Neural cell (in vitro differentiated cells): Measurements from ENCODE around the gene ACLY. TPM values are rescaled to one million over a fixed set of nuclear protein-coding genes. Genes with fewer than 3 reads are reported as not detected.
"Not testable (repeated sequence)": the region's sequence is repeated elsewhere in the genome, so short reads cannot be mapped to it uniquely, and the experiment has no call there.

Experiments
- H2AFZ ChIP-seq: fragments of 200-600, 300-800 bp; sonication (generic), shearing (Covaris generic); 2 replicates; pipeline ENCODE4 v1.6.0; 2014; ENCODE audit warnings: low read depth, mild to moderate bottlenecking, antibody characterized with exemption, low read length, moderate library complexity
- H3F3A ChIP-seq: fragments of 200-600 bp; shearing (Covaris generic); 2 replicates; pipeline ENCODE4 v1.6.1; 2016; ENCODE audit warnings: mild to moderate bottlenecking, moderate library complexity, mixed read lengths, antibody characterized with exemption, low read length; ENCODE audit not compliant: insufficient read depth, poor library complexity, severe bottlenecking
- H3K27ac ChIP-seq: fragments of 200-600, 300-800 bp; sonication (generic), shearing (Covaris generic); 2 replicates; pipeline ENCODE4 v1.5.1; 2014; ENCODE audit warnings: mild to moderate bottlenecking, low read length, moderate library complexity
- H3K27me3 ChIP-seq: fragments of 300-800, 200-600 bp; sonication (generic), shearing (Covaris generic); 2 replicates; pipeline ENCODE4 v1.6.0; 2014; ENCODE audit warnings: mild to moderate bottlenecking, low read depth, low read length, moderate library complexity; ENCODE audit not compliant: insufficient read depth
- H3K36me3 ChIP-seq: fragments of 300-800, 200-600 bp; sonication (generic), shearing (Covaris generic); 2 replicates; pipeline ENCODE4 v1.5.1; 2014; ENCODE audit warnings: mild to moderate bottlenecking, antibody characterized with exemption, low read length, moderate library complexity; ENCODE audit not compliant: insufficient read depth
- H3K4me2 ChIP-seq: fragments of 300-800, 200-600 bp; sonication (generic), shearing (Covaris generic); 2 replicates; pipeline ENCODE4 v1.6.0; 2014; ENCODE audit warnings: mild to moderate bottlenecking, low read length
- H3K4me3 ChIP-seq: fragments of 300-800, 200-600 bp; sonication (generic), shearing (Covaris generic); 2 replicates; pipeline ENCODE4 v1.5.1; 2014; ENCODE audit warnings: mild to moderate bottlenecking, low read length, moderate library complexity
- H3K79me2 ChIP-seq: fragments of 200-600 bp; shearing (Covaris generic); replicated peaks from 2 replicates; pipeline ENCODE4 v1.6.0; 2014; ENCODE audit warnings: mild to moderate bottlenecking, low read length, moderate library complexity; ENCODE audit not compliant: insufficient read depth
- H3K9ac ChIP-seq: fragments of 300-800, 200-600 bp; sonication (generic), shearing (Covaris generic); 2 replicates; pipeline ENCODE4 v1.6.1; 2016; ENCODE audit warnings: mild to moderate bottlenecking, low read length, mixed read lengths
- H3K9me2 ChIP-seq: fragments of 200-600 bp; shearing (Covaris generic); 2 replicates; pipeline ENCODE4 v1.6.1; 2016; ENCODE audit warnings: mild to moderate bottlenecking, low read length, mixed read lengths; ENCODE audit not compliant: insufficient read depth
- H3K9me3 ChIP-seq: fragments of 200-600, 300-800 bp; sonication (generic), shearing (Covaris generic); 2 replicates; pipeline ENCODE4 v1.6.1; 2016; ENCODE audit warnings: mild to moderate bottlenecking, mixed run types, low read length, moderate library complexity, mixed read lengths
- H4K20me1 ChIP-seq: fragments of 200-600 bp; shearing (Covaris generic); 2 replicates; pipeline ENCODE4 v1.6.1; 2016; ENCODE audit warnings: mild to moderate bottlenecking, mixed run types; ENCODE audit not compliant: insufficient read depth
- EP300 ChIP-seq: fragments of 450-650 bp; conservative IDR thresholded peaks from 2 replicates; pipeline ENCODE4 v1.6.1; 2014; ENCODE audit warnings: antibody characterized with exemption, mild to moderate bottlenecking, moderate library complexity; ENCODE audit not compliant: poor library complexity, severe bottlenecking
- EZH2 ChIP-seq: fragments of 200-600, 300-800 bp; shearing (Covaris generic), sonication (generic); IDR thresholded peaks from 2 replicates; pipeline ENCODE4 v1.6.1; 2014; ENCODE audit warnings: antibody characterized with exemption, low read length, borderline replicate concordance, mild to moderate bottlenecking; ENCODE audit not compliant: insufficient read depth, poor library complexity, severe bottlenecking
- MXI1 ChIP-seq: fragments of 450-650 bp; conservative IDR thresholded peaks from 2 replicates; pipeline ENCODE4 v1.6.1; 2014; ENCODE audit warnings: antibody characterized with exemption, mild to moderate bottlenecking; ENCODE audit not compliant: poor library complexity, severe bottlenecking
- POLR2AphosphoS5 ChIP-seq: IDR thresholded peaks from 2 replicates; pipeline ENCODE4 v1.6.1; 2012
- RAD21 ChIP-seq: fragments of 450-650 bp; conservative IDR thresholded peaks from 2 replicates; pipeline ENCODE4 v1.6.1; 2014; ENCODE audit warnings: antibody characterized with exemption, mild to moderate bottlenecking, moderate library complexity
- SMC3 ChIP-seq: fragments of 450-650 bp; conservative IDR thresholded peaks from 2 replicates; pipeline ENCODE4 v1.6.1; 2014; ENCODE audit warnings: antibody characterized with exemption, mild to moderate bottlenecking, moderate library complexity; ENCODE audit not compliant: poor library complexity
- TAF1 ChIP-seq: IDR thresholded peaks from 2 replicates; pipeline ENCODE4 v1.6.1; 2012; ENCODE audit warnings: low read depth
- polyA plus RNA-seq: library from polyadenylated mRNA; depleted of rRNA; stranded (reverse); fragments of >200 nt; gene quantifications from 2 replicates; pipeline ENCODE4 v1.2.3, GENCODE V29; 2014
- TF ChIP-seq, protein P1 (sequence below): fragments of 450-650 bp; IDR thresholded peaks from 2 replicates; pipeline ENCODE4 v1.5.1; 2014; ENCODE audit warnings: antibody characterized with exemption, mild to moderate bottlenecking, moderate library complexity; ENCODE audit not compliant: poor library complexity, severe bottlenecking

Gene ACLY
- polyA plus RNA-seq, 1 donor from 2014 or later, result 136 TPM

DNA sequence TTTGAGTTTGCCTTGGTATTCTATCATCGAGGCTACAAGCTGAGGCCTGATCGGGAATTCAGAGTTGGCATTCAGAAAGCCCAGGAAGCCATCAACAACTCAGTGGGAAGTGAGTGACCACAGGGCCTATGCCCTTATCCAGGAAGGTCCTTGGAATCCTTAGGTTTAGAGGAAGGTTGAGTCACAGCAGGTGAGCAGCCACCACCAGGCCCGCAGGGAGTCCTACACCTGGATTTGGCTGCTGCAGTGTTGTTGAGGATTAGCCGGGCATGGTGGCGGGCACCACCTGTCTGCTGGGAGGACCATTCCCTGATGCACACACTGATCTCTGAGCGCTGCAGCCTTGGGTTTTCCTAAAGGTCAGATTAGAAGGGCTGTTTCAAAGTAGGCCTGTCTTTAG, 16.9 kb upstream of the ACLY start:
- Histone ChIP-seq H3K9ac (no peak overlapping the region), H3K79me2 (peaks cover 8% of the 10 kb centered on the region), H2AFZ (no peak overlapping the region), H3K9me2 (no peaks in the 10 kb centered on the region), H3K27me3 (no peaks in the 10 kb centered on the region), H3K4me3 (no peak overlapping the region), H3K27ac (no peak overlapping the region), H4K20me1 (no peaks in the 10 kb centered on the region), H3K36me3 (peaks cover 5% of the 10 kb centered on the region), H3K9me3 (no peaks in the 10 kb centered on the region), H3K4me2 (no peak overlapping the region), H3F3A (no peaks in the 10 kb centered on the region)
- TF ChIP-seq EZH2 (no peak), POLR2AphosphoS5 (no peak), TAF1 (no peak), EP300 (no peak), MXI1 (no peak), RAD21 (no peak), SMC3 (no peak)
- TF ChIP-seq, protein P1, sequence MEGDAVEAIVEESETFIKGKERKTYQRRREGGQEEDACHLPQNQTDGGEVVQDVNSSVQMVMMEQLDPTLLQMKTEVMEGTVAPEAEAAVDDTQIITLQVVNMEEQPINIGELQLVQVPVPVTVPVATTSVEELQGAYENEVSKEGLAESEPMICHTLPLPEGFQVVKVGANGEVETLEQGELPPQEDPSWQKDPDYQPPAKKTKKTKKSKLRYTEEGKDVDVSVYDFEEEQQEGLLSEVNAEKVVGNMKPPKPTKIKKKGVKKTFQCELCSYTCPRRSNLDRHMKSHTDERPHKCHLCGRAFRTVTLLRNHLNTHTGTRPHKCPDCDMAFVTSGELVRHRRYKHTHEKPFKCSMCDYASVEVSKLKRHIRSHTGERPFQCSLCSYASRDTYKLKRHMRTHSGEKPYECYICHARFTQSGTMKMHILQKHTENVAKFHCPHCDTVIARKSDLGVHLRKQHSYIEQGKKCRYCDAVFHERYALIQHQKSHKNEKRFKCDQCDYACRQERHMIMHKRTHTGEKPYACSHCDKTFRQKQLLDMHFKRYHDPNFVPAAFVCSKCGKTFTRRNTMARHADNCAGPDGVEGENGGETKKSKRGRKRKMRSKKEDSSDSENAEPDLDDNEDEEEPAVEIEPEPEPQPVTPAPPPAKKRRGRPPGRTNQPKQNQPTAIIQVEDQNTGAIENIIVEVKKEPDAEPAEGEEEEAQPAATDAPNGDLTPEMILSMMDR, result no peak

DNA sequence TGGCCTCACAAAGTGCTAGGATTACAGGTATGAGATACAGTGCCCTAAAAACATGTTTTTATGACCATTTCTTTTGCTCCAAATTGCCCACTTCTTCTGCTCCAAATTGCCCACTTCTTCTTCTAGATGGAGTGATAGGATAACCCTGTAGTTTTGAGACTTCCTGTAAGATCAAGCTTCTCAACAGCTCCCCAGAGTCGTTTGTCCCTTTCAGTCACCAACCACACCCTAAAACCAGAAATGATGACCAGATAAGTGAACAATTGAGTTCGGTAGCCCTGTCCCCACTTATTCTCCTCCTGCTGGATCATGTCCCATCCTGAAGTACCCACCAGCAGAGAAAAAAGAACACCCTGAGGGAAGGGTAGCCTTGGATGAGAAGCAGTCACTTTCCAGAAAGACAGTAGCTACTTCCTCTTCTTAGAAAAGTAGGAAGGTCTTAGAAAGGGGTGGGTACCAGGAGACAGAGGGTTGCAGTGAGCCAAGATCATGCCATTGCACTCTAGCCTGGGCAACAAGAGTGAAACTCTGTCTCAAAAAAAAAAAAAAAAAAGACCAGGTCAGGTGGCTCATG, 14.2 kb upstream of the ACLY start:
- Histone ChIP-seq H2AFZ (no peak overlapping the region), H3K79me2 (peaks cover 8% of the 10 kb centered on the region), H3K27ac (no peak overlapping the region), H3K9me3 (no peaks in the 10 kb centered on the region), H3K4me3 (no peak overlapping the region), H3K4me2 (no peak overlapping the region), H3F3A (no peaks in the 10 kb centered on the region), H3K9me2 (no peaks in the 10 kb centered on the region), H3K36me3 (peaks cover 5% of the 10 kb centered on the region), H3K9ac (no peak overlapping the region), H4K20me1 (no peaks in the 10 kb centered on the region), H3K27me3 (no peaks in the 10 kb centered on the region)
- no peak for TF ChIP-seq RAD21
- no peak for TF ChIP-seq EP300
- TF ChIP-seq SMC3, result no peak

DNA sequence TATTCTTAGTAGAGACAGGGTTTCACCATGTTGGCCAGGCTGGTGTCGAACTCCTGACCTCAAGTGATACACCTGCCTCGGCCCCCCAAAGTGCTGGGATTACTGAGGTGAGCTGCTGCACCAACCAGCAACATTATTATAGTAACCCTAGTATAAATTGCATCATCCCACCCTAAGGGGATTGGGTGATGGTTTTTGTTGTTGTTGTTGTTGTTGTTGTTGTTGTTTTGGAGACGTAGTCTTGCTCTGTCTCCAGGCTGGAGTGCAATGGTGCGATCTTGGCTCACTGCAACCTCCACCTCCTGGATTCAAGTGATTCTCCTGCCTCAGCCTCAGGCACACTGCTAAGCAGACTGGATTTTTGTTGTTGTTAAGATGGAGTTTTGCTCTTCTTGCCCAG, 13.0 kb upstream of the ACLY start:
- H3K27me3 ChIP-seq, H2AFZ ChIP-seq, H3K9me2 ChIP-seq, H3F3A ChIP-seq, H3K9me3 ChIP-seq, H4K20me1 ChIP-seq, H3K27ac ChIP-seq, H3K4me2 ChIP-seq, H3K36me3 ChIP-seq, H3K79me2 ChIP-seq, H3K9ac ChIP-seq: not testable (repeated sequence)
- peak overlapping the region; percentile 69 for H3K4me3 ChIP-seq

DNA sequence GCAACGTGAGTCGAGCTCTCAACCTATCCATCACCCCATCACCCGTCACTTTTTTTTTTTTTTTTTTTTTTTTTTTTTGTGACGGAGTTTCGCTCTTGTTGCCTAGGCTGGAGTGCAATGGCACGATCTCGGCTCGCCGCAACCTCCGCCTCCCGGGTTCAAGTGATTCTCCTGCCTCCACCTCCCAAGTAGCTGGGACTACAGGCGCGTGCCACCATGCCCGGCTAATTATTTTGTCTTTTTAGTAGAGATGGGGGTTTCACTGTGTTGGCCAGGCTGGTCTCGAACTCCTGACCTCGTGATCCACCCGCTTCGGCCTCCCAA, 12.0 kb upstream of the ACLY start:
- Histone ChIP-seq H3K4me3 (peak overlapping the region; percentile 69), H2AFZ (peak overlapping the region; percentile 71), H3K27ac (peak overlapping the region; percentile 92), H3K9ac (peak overlapping the region; percentile 81), H3K4me2 (peak overlapping the region; percentile 86)
- H3K9me2 ChIP-seq, H3K27me3 ChIP-seq, H3F3A ChIP-seq, H3K36me3 ChIP-seq, H3K79me2 ChIP-seq, H4K20me1 ChIP-seq, H3K9me3 ChIP-seq: not testable (repeated sequence)
